ENCODE results near the gene CYP2C19.

Gene CYP2C19

GRCh38 chr10:94735197-94735596, 27.3 kb upstream of the CYP2C19 start:
- Histone ChIP-seq H3K4me3 (ENCODE audit: low read depth, low read length) (no peak overlapping the region), H3K4me1 (ENCODE audit: control insufficient read depth, insufficient read depth, low read length) (no peaks in the 10 kb centered on the region), H3K36me3 (ENCODE audit: control insufficient read depth in 2 of 2, insufficient read depth in 1 of 2, low read length in 2 of 2) (no peaks in the 10 kb centered on the region), H3K27ac (ENCODE audit: extremely low read depth, low read depth, low read length) (no peak overlapping the region), H3K9me3 (ENCODE audit: control insufficient read depth, insufficient read depth, low read depth, low read length) (no peaks in the 10 kb centered on the region)
- ChIA-PET CTCF (no interaction called here), POLR2A (no interaction called here)
- no peak for TF ChIP-seq ZNF221 (tag by site-specific recombination; IDR thresholded peaks at IDR 0.05; ENCODE audit: borderline replicate concordance)

GRCh38 chr10:94738588-94738987, 23.9 kb upstream of the CYP2C19 start:
- Histone ChIP-seq H3K9me3 (ENCODE audit: control insufficient read depth, insufficient read depth, low read depth, low read length) (no peaks in the 10 kb centered on the region), H3K36me3 (ENCODE audit: control insufficient read depth in 2 of 2, insufficient read depth in 1 of 2, low read length in 2 of 2) (no peaks in the 10 kb centered on the region), H3K4me3 (ENCODE audit: low read depth, low read length) (no peak overlapping the region), H3K27ac (ENCODE audit: extremely low read depth, low read depth, low read length) (no peak overlapping the region), H3K4me1 (ENCODE audit: control insufficient read depth, insufficient read depth, low read length) (no peaks in the 10 kb centered on the region)
- CTCF ChIA-PET = no interaction called here
- TF ChIP-seq PBX3 (CRISPR knock-in tag; IDR thresholded peaks at IDR 0.05) (no peak), ZNF549 (tag by site-specific recombination; IDR thresholded peaks at IDR 0.05) (no peak), OSR2 (tag by site-specific recombination; IDR thresholded peaks at IDR 0.05) (no peak), ZNF274 (IDR thresholded peaks at IDR 0.05; ENCODE audit: low read length) (no peak), ZNF274 (tag by site-specific recombination; IDR thresholded peaks at IDR 0.05; ENCODE audit: borderline replicate concordance) (no peak), HIC1 (tag by site-specific recombination; IDR thresholded peaks at IDR 0.05) (no peak), ZNF26 (tag by site-specific recombination; IDR thresholded peaks at IDR 0.05) (no peak), MZF1 (tag by site-specific recombination; IDR thresholded peaks at IDR 0.05; ENCODE audit: borderline replicate concordance) (no peak), ZNF513 (tag by site-specific recombination; IDR thresholded peaks at IDR 0.05) (no peak), ZNF670 (tag by site-specific recombination; IDR thresholded peaks at IDR 0.05; ENCODE audit: low read depth) (no peak), PRDM1 (tag by site-specific recombination; IDR thresholded peaks at IDR 0.05) (no peak), ZNF555 (tag by site-specific recombination; conservative IDR thresholded peaks at IDR 0.05) (no peak), ZNF530 (tag by site-specific recombination; IDR thresholded peaks at IDR 0.05; ENCODE audit: low read depth) (no peak), ZNF366 (tag by site-specific recombination; conservative IDR thresholded peaks at IDR 0.05) (no peak), ZBTB20 (tag by site-specific recombination; IDR thresholded peaks at IDR 0.05) (no peak)
- POLR2A ChIA-PET = no interaction called here

GRCh38 chr10:94747137-94747536, 15.3 kb upstream of the CYP2C19 start:
- Histone ChIP-seq H3K4me1 (ENCODE audit: control insufficient read depth, insufficient read depth, low read length) (no peaks in the 10 kb centered on the region), H3K4me3 (ENCODE audit: low read depth, low read length) (no peak overlapping the region), H3K27ac (ENCODE audit: extremely low read depth, low read depth, low read length) (no peak overlapping the region), H3K9me3 (ENCODE audit: control insufficient read depth, insufficient read depth, low read depth, low read length) (no peaks in the 10 kb centered on the region), H3K36me3 (ENCODE audit: control insufficient read depth in 2 of 2, insufficient read depth in 1 of 2, low read length in 2 of 2) (no peaks in the 10 kb centered on the region)
- ChIA-PET CTCF (no interaction called here), POLR2A (no interaction called here)
- no peak for TF ChIP-seq ZBTB8A (tag by site-specific recombination; IDR thresholded peaks at IDR 0.05)
- TF ChIP-seq HOXA7 (CRISPR knock-in tag; IDR thresholded peaks at IDR 0.05; ENCODE audit: borderline replicate concordance) = no peak
- no peak for TF ChIP-seq ZNF521 (tag by site-specific recombination; IDR thresholded peaks at IDR 0.05)
- no peak for TF ChIP-seq ZNF350 (tag by site-specific recombination; IDR thresholded peaks at IDR 0.05)
- TF ChIP-seq ZFP69B (tag by site-specific recombination; IDR thresholded peaks at IDR 0.05) = no peak
- no peak for TF ChIP-seq ZNF610 (tag by site-specific recombination; IDR thresholded peaks at IDR 0.05; ENCODE audit: borderline replicate concordance)
- TF ChIP-seq ZNF701 (tag by site-specific recombination; IDR thresholded peaks at IDR 0.05) = no peak
- no peak for TF ChIP-seq ZNF24 (tag by site-specific recombination; IDR thresholded peaks at IDR 0.05)
- no peak for TF ChIP-seq ZNF629 (tag by site-specific recombination; IDR thresholded peaks at IDR 0.05)
- no peak for TF ChIP-seq ZFP41 (tag by site-specific recombination; IDR thresholded peaks at IDR 0.05; ENCODE audit: borderline replicate concordance)
- no peak for TF ChIP-seq ZNF433 (tag by site-specific recombination; IDR thresholded peaks at IDR 0.05; ENCODE audit: low read depth)
- TF ChIP-seq ZNF394 (tag by site-specific recombination; IDR thresholded peaks at IDR 0.05; ENCODE audit: borderline replicate concordance) = no peak
